Measurements from ENCODE around the gene ZNF536. TPM values are rescaled to one million over a fixed set of nuclear protein-coding genes. Genes with fewer than 3 reads are reported as not detected.

Gene ZNF536
- total and polyA plus RNA-seq, 8 donors: 0.44 to 13.4 (median 1.1) TPM; not detected in 1

- Histone ChIP-seq H3K9me3 (no peaks in the 10 kb centered on the region), H3K27me3 (peaks cover 0 to 16% (median 0%) of the 10 kb centered on the region in 3 donors), H3K4me1 (no peaks in the 10 kb centered on the region), H3K36me3 (no peaks in the 10 kb centered on the region), H3K27ac (no peak overlapping the region), H3K4me3 (no peak overlapping the region)
- WGBS, 5 donors: 73 to 83% (median 79%) methylated on average over 8 to 11 of the region's 11 CpGs
- no peak for TF ChIP-seq POLR2A (IDR thresholded peaks at IDR 0.05)
- no peak for TF ChIP-seq EP300 (IDR thresholded peaks at IDR 0.05)
- TF ChIP-seq CTCF (IDR thresholded peaks at IDR 0.05): no peak
- intact Hi-C loops (cut with DNase I; ENCODE audit: low total_unique reads): no loop called here
- DNase-seq: no peak
These were observed 51.3 kb downstream of the ZNF536 start for GRCh38 chr19:30423481-30423880.

- WGBS, 5 donors: 70 to 78% (median 73%) methylated on average over 9 of the region's 9 CpGs
- Histone ChIP-seq H3K9me3 (no peaks in the 10 kb centered on the region), H3K27me3 (peaks cover 0 to 14% (median 0%) of the 10 kb centered on the region in 3 donors), H3K27ac (no peak overlapping the region), H3K36me3 (no peaks in the 10 kb centered on the region), H3K4me1 (no peaks in the 10 kb centered on the region), H3K4me3 (no peak overlapping the region)
- TF ChIP-seq CTCF (IDR thresholded peaks at IDR 0.05) (no peak), EP300 (IDR thresholded peaks at IDR 0.05) (no peak), POLR2AphosphoS5 (IDR thresholded peaks at IDR 0.05) (no peak), POLR2A (IDR thresholded peaks at IDR 0.05) (no peak)
- no peak for DNase-seq
- intact Hi-C loops (cut with DNase I; ENCODE audit: low total_unique reads): no loop called here
These were observed 54.0 kb downstream of the ZNF536 start for GRCh38 chr19:30425885-30426838.

GRCh38 chr19:30426864-30427263 is 54.7 kb downstream of the ZNF536 start:
- peaks cover 0 to 19% (median 0%) of the 10 kb centered on the region in 3 donors for H3K27me3 ChIP-seq
- H3K9me3 ChIP-seq: no peaks in the 10 kb centered on the region
- no peaks in the 10 kb centered on the region for H3K36me3 ChIP-seq
- intact Hi-C loops (cut with DNase I; ENCODE audit: low total_unique reads): no loop called here
- H3K4me1 ChIP-seq: no peaks in the 10 kb centered on the region
- no peak for TF ChIP-seq POLR2A (IDR thresholded peaks at IDR 0.05)
- TF ChIP-seq CTCF (IDR thresholded peaks at IDR 0.05): no peak
- no peak for TF ChIP-seq EP300 (IDR thresholded peaks at IDR 0.05)
- no peak for TF ChIP-seq POLR2AphosphoS5 (IDR thresholded peaks at IDR 0.05)
- no peak overlapping the region for H3K4me3 ChIP-seq
- H3K27ac ChIP-seq: no peak overlapping the region
- DNase-seq: no peak

- TF ChIP-seq CTCF (IDR thresholded peaks at IDR 0.05) (no peak), EP300 (IDR thresholded peaks at IDR 0.05) (no peak), POLR2AphosphoS5 (IDR thresholded peaks at IDR 0.05) (no peak), POLR2A (IDR thresholded peaks at IDR 0.05) (no peak)
These were observed 56.0 kb downstream of the ZNF536 start for GRCh38 chr19:30428092-30428680.

More at GRCh38 chr19:30428092-30428680, 56.0 kb downstream of the ZNF536 start:
- H3K9me3 ChIP-seq: no peaks in the 10 kb centered on the region
- H3K36me3 ChIP-seq: no peaks in the 10 kb centered on the region
- intact Hi-C loops (cut with DNase I; ENCODE audit: low total_unique reads): no loop called here
- no peak overlapping the region for H3K4me3 ChIP-seq
- peaks cover 0 to 19% (median 0%) of the 10 kb centered on the region in 3 donors for H3K27me3 ChIP-seq
- DNase-seq: no peak
- 57 to 70% (median 66%) methylated on average over 6 of the region's 6 CpGs for WGBS, 5 donors
- no peak overlapping the region for H3K27ac ChIP-seq
- H3K4me1 ChIP-seq: no peaks in the 10 kb centered on the region
